Activated T-helper 17 cell treated with anti-CD3 and anti-CD28 coated beads, Interleukin-2, amount 50 U/mL, for 72 hours (primary cell): ENCODE measurements around the gene DUSP6. TPM values are rescaled to one million over a fixed set of nuclear protein-coding genes. Genes with fewer than 3 reads are reported as not detected.
A peak's percentile ranks its signal among the peaks of the same experiment; 100 is the strongest.

ENCODE experiments used
- ATAC-seq: fragments of 150-1000 bp; cut with Tn5 transposase; replicated peaks from 2 replicates; pipeline ENCODE4 v1.10.0; 2021; ENCODE audit warnings: mild to moderate bottlenecking, moderate library complexity
- H3K27ac Mint-ChIP-seq: one replicate; pipeline ENCODE4 v1.8.0; 2022; ENCODE audit warnings: mixed read lengths
- H3K27me3 Mint-ChIP-seq: one replicate; pipeline ENCODE4 v1.8.0; 2022; ENCODE audit warnings: mixed read lengths
- H3K36me3 Mint-ChIP-seq: one replicate; pipeline ENCODE4 v1.8.0; 2022; ENCODE audit warnings: low read depth, mild to moderate bottlenecking, mixed read lengths
- H3K4me1 Mint-ChIP-seq: one replicate; pipeline ENCODE4 v1.8.0; 2022; ENCODE audit warnings: mixed read lengths
- H3K4me3 Mint-ChIP-seq: one replicate; pipeline ENCODE4 v1.8.0; 2022; ENCODE audit warnings: mild to moderate bottlenecking, mixed read lengths
- H3K9me3 Mint-ChIP-seq: one replicate; pipeline ENCODE4 v1.8.0; 2022; ENCODE audit warnings: mixed read lengths
- total RNA-seq, 2 donors: library from RNA; stranded (reverse); gene quantifications; one replicate each; pipeline ENCODE4 v1.2.3, GENCODE V29; 2022

The DUSP6 gene
- total RNA-seq, 2 donors from 2014 or later: 68.4 to 94.1 TPM

GRCh38 chr12:89383235-89384049, 31.1 kb upstream of the DUSP6 start:
- no peaks in the 10 kb centered on the region for H3K27me3 Mint-ChIP-seq
- no peak for ATAC-seq
- H3K36me3 Mint-ChIP-seq: no peaks in the 10 kb centered on the region
- H3K9me3 Mint-ChIP-seq: no peaks in the 10 kb centered on the region
- peaks cover 4% of the 10 kb centered on the region for H3K4me1 Mint-ChIP-seq
- no peak overlapping the region for H3K4me3 Mint-ChIP-seq
- H3K27ac Mint-ChIP-seq: no peak overlapping the region

- Mint-ChIP-seq H3K4me1 (peaks cover 4% of the 10 kb centered on the region), H3K9me3 (no peaks in the 10 kb centered on the region), H3K4me3 (no peak overlapping the region), H3K27me3 (no peaks in the 10 kb centered on the region), H3K36me3 (no peaks in the 10 kb centered on the region), H3K27ac (no peak overlapping the region)
- no peak for ATAC-seq
Measured at GRCh38 chr12:89382328-89382727, 30.0 kb upstream of the DUSP6 start.

GRCh38 chr12:89379839-89380467, 27.7 kb upstream of the DUSP6 start:
- H3K27me3 Mint-ChIP-seq: no peaks in the 10 kb centered on the region
- no peaks in the 10 kb centered on the region for H3K9me3 Mint-ChIP-seq
- H3K27ac Mint-ChIP-seq: no peak overlapping the region
- ATAC-seq: no peak
- H3K36me3 Mint-ChIP-seq: no peaks in the 10 kb centered on the region
- no peak overlapping the region for H3K4me3 Mint-ChIP-seq
- H3K4me1 Mint-ChIP-seq: peaks cover 21% of the 10 kb centered on the region

- ATAC-seq: no peak
- Mint-ChIP-seq H3K4me1 (peaks cover 21% of the 10 kb centered on the region), H3K4me3 (no peak overlapping the region), H3K27ac (no peak overlapping the region), H3K27me3 (no peaks in the 10 kb centered on the region), H3K9me3 (no peaks in the 10 kb centered on the region), H3K36me3 (no peaks in the 10 kb centered on the region)
Measured at GRCh38 chr12:89379148-89379838, 27.0 kb upstream of the DUSP6 start.

- no peaks in the 10 kb centered on the region for H3K9me3 Mint-ChIP-seq
- peak overlapping the region; percentile 53 for H3K4me3 Mint-ChIP-seq
- no peaks in the 10 kb centered on the region for H3K27me3 Mint-ChIP-seq
- H3K27ac Mint-ChIP-seq: peak overlapping the region; percentile 84
- no peak for ATAC-seq
- H3K36me3 Mint-ChIP-seq: no peaks in the 10 kb centered on the region
- peaks cover 17% of the 10 kb centered on the region for H3K4me1 Mint-ChIP-seq
Measured at GRCh38 chr12:89376844-89377243, 24.5 kb upstream of the DUSP6 start.

GRCh38 chr12:89376202-89376529, 23.9 kb upstream of the DUSP6 start:
- Mint-ChIP-seq H3K27me3 (no peaks in the 10 kb centered on the region), H3K4me1 (peaks cover 17% of the 10 kb centered on the region), H3K4me3 (peak overlapping the region; percentile 53), H3K27ac (peak overlapping the region; percentile 84), H3K36me3 (no peaks in the 10 kb centered on the region), H3K9me3 (no peaks in the 10 kb centered on the region)
- peak; percentile 31 for ATAC-seq

- Mint-ChIP-seq H3K4me1 (peaks cover 17% of the 10 kb centered on the region), H3K27me3 (no peaks in the 10 kb centered on the region), H3K36me3 (no peaks in the 10 kb centered on the region), H3K9me3 (no peaks in the 10 kb centered on the region), H3K27ac (no peak overlapping the region), H3K4me3 (no peak overlapping the region)
- no peak for ATAC-seq
Measured at GRCh38 chr12:89373763-89374572, 21.7 kb upstream of the DUSP6 start.

GRCh38 chr12:89372584-89373370, 20.5 kb upstream of the DUSP6 start:
- H3K4me1 Mint-ChIP-seq: peaks cover 17% of the 10 kb centered on the region
- ATAC-seq: no peak
- H3K36me3 Mint-ChIP-seq: no peaks in the 10 kb centered on the region
- no peaks in the 10 kb centered on the region for H3K27me3 Mint-ChIP-seq
- H3K27ac Mint-ChIP-seq: peak overlapping the region; percentile 44
- no peaks in the 10 kb centered on the region for H3K9me3 Mint-ChIP-seq
- H3K4me3 Mint-ChIP-seq: no peak overlapping the region

- ATAC-seq: no peak
- H3K4me1 Mint-ChIP-seq: peaks cover 4% of the 10 kb centered on the region
- H3K36me3 Mint-ChIP-seq: no peaks in the 10 kb centered on the region
- H3K4me3 Mint-ChIP-seq: no peak overlapping the region
- H3K9me3 Mint-ChIP-seq: no peaks in the 10 kb centered on the region
- H3K27me3 Mint-ChIP-seq: no peaks in the 10 kb centered on the region
- no peak overlapping the region for H3K27ac Mint-ChIP-seq
Measured at GRCh38 chr12:89370850-89371249, 18.5 kb upstream of the DUSP6 start.

- ATAC-seq: no peak
- no peaks in the 10 kb centered on the region for H3K9me3 Mint-ChIP-seq
- no peaks in the 10 kb centered on the region for H3K27me3 Mint-ChIP-seq
- no peaks in the 10 kb centered on the region for H3K36me3 Mint-ChIP-seq
- no peaks in the 10 kb centered on the region for H3K4me1 Mint-ChIP-seq
- H3K27ac Mint-ChIP-seq: no peak overlapping the region
- no peak overlapping the region for H3K4me3 Mint-ChIP-seq
Measured at GRCh38 chr12:89370421-89370831, 18.1 kb upstream of the DUSP6 start.

GRCh38 chr12:89369166-89369565, 16.9 kb upstream of the DUSP6 start:
- Mint-ChIP-seq H3K27me3 (no peaks in the 10 kb centered on the region), H3K36me3 (no peaks in the 10 kb centered on the region), H3K4me1 (no peaks in the 10 kb centered on the region), H3K27ac (no peak overlapping the region), H3K4me3 (no peak overlapping the region), H3K9me3 (no peaks in the 10 kb centered on the region)
- ATAC-seq: no peak

GRCh38 chr12:89368391-89368790, 16.1 kb upstream of the DUSP6 start:
- Mint-ChIP-seq H3K4me1 (peaks cover 5% of the 10 kb centered on the region), H3K9me3 (no peaks in the 10 kb centered on the region), H3K27me3 (no peaks in the 10 kb centered on the region), H3K36me3 (no peaks in the 10 kb centered on the region), H3K4me3 (no peak overlapping the region), H3K27ac (no peak overlapping the region)
- no peak for ATAC-seq

- no peak for ATAC-seq
- H3K4me3 Mint-ChIP-seq: no peak overlapping the region
- no peaks in the 10 kb centered on the region for H3K36me3 Mint-ChIP-seq
- no peaks in the 10 kb centered on the region for H3K9me3 Mint-ChIP-seq
- H3K27me3 Mint-ChIP-seq: no peaks in the 10 kb centered on the region
- H3K4me1 Mint-ChIP-seq: peaks cover 10% of the 10 kb centered on the region
- H3K27ac Mint-ChIP-seq: no peak overlapping the region
Measured at GRCh38 chr12:89366676-89367364, 14.5 kb upstream of the DUSP6 start.
